HepG2 (cell line): ENCODE measurements around the gene ESYT1. TPM values are rescaled to one million over a fixed set of nuclear protein-coding genes. Genes with fewer than 3 reads are reported as not detected.

Source experiments
- ATF7 ChIP-seq, 2 experiments: fragments of 450-650 bp in 1 of 2; sonication (generic) in 1 of 2; formaldehyde crosslinking in 1 of 2; IDR thresholded peaks; 2 replicates each; pipeline versions ENCODE4 v1.4.0 to v1.6.1; 2016 to 2020; ENCODE audit warnings: antibody characterized with exemption in 1 of 2, mild to moderate bottlenecking in 1 of 2, missing genetic modification reagents in 1 of 2
- FOSL2 ChIP-seq: sonication (generic); formaldehyde crosslinking; IDR thresholded peaks from 2 replicates; pipeline ENCODE4 v1.4.0; 2020; ENCODE audit warnings: missing genetic modification reagents
- HOXA3 ChIP-seq: sonication (generic); formaldehyde crosslinking; IDR thresholded peaks from 2 replicates; pipeline ENCODE4 v1.5.0; 2020; ENCODE audit warnings: missing genetic modification reagents
- KLF16 ChIP-seq, 2 experiments: sonication (generic) in 1 of 2; formaldehyde crosslinking in 1 of 2; IDR thresholded peaks; 2 replicates each; pipeline versions ENCODE4 v1.6.1 to v1.8.0; 2016 to 2023; ENCODE audit warnings: missing genetic modification reagents in 2 of 2, missing compliant biosample characterization in 1 of 2
- NFATC3 ChIP-seq: sonication (generic); formaldehyde crosslinking; IDR thresholded peaks from 2 replicates; pipeline ENCODE4 v1.5.1; 2020; ENCODE audit warnings: mild to moderate bottlenecking, missing genetic modification reagents
- PRPF4 ChIP-seq: fragments of 200-400 bp; formaldehyde crosslinking; IDR thresholded peaks from 2 replicates; pipeline ENCODE4 v1.6.1; 2016; ENCODE audit warnings: low read length, low read depth; ENCODE audit not compliant: poor library complexity, severe bottlenecking
- RBAK ChIP-seq: sonication (generic); formaldehyde crosslinking; IDR thresholded peaks from 2 replicates; pipeline ENCODE4 v1.5.1; 2020; ENCODE audit warnings: mild to moderate bottlenecking, missing genetic modification reagents
- SETDB1 ChIP-seq: sonication (generic); formaldehyde crosslinking; IDR thresholded peaks from 2 replicates; pipeline ENCODE4 v1.5.1; 2020; ENCODE audit warnings: missing genetic modification reagents, mild to moderate bottlenecking, borderline replicate concordance
- SMARCC2 ChIP-seq: fragments of 450-650 bp; IDR thresholded peaks from 2 replicates; pipeline ENCODE4 v1.6.1; 2017; ENCODE audit warnings: antibody characterized with exemption, mild to moderate bottlenecking
- TEAD2 ChIP-seq: sonication (generic); formaldehyde crosslinking; IDR thresholded peaks from 2 replicates; pipeline ENCODE4 v1.9.0; 2021; ENCODE audit warnings: missing genetic modification reagents
- ZBTB20 ChIP-seq: sonication (generic); formaldehyde crosslinking; IDR thresholded peaks from 2 replicates; pipeline ENCODE4 v1.8.1; 2023; ENCODE audit warnings: missing genetic modification reagents, low read depth, mild to moderate bottlenecking, borderline replicate concordance
- ZNF260 ChIP-seq: sonication (generic); formaldehyde crosslinking; IDR thresholded peaks from 2 replicates; pipeline ENCODE4 v1.4.0; 2020; ENCODE audit warnings: missing genetic modification reagents, low read depth, mild to moderate bottlenecking, borderline replicate concordance
- ZNF567 ChIP-seq: sonication (generic); formaldehyde crosslinking; IDR thresholded peaks from 2 replicates; pipeline ENCODE4 v1.8.1; 2023; ENCODE audit warnings: mild to moderate bottlenecking, missing genetic modification reagents, borderline replicate concordance
- ZNF570 ChIP-seq: sonication (generic); formaldehyde crosslinking; IDR thresholded peaks from 2 replicates; pipeline ENCODE4 v1.4.0; 2020; ENCODE audit warnings: mild to moderate bottlenecking, missing genetic modification reagents, borderline replicate concordance
- polyA plus RNA-seq, 8 experiments: library from polyadenylated mRNA; depleted of rRNA in 3 of 8; stranded (reverse) in 7 of 8; unstranded in 1 of 8; fragments of >200 nt; fragmentation: Illumina TruSeq in 4 of 8; extraction: Trizol in 4 of 8; gene quantifications; 2 replicates each; pipeline versions ENCODE4 v1.2.1 to v1.2.3, GENCODE V29; 2011 to 2016; ENCODE audit warnings: low read depth in 4 of 8, missing spikeins in 1 of 8, mixed read lengths in 1 of 8; ENCODE audit not compliant: insufficient read depth in 1 of 8
- total RNA-seq, 5 experiments: library from RNA; depleted of rRNA; stranded (reverse); fragments of >200 nt; fragmentation: Illumina TruSeq; extraction: Trizol; gene quantifications; 2 replicates each; pipeline ENCODE4 v1.2.3, GENCODE V29; 2016; ENCODE audit warnings: low read depth in 1 of 5
- TF ChIP-seq, protein P1 (sequence below): sonication (generic); formaldehyde crosslinking; IDR thresholded peaks from 2 replicates; pipeline ENCODE4 v1.4.0; 2020; ENCODE audit warnings: missing genetic modification reagents
- TF ChIP-seq, protein P2 (sequence below): IDR thresholded peaks from 2 replicates; pipeline ENCODE4 v1.6.1; 2016; ENCODE audit warnings: low read depth, borderline replicate concordance
- TF ChIP-seq, protein P3 (sequence below): sonication (generic); formaldehyde crosslinking; IDR thresholded peaks from 2 replicates; pipeline ENCODE4 v1.5.0; 2020; ENCODE audit warnings: missing genetic modification reagents
- TF ChIP-seq, protein P4 (sequence below): sonication (generic); formaldehyde crosslinking; IDR thresholded peaks from 2 replicates; pipeline ENCODE4 v1.4.0; 2020; ENCODE audit warnings: missing genetic modification reagents, borderline replicate concordance
- TF ChIP-seq, protein P5 (sequence below): sonication (generic); formaldehyde crosslinking; conservative IDR thresholded peaks from 2 replicates; pipeline ENCODE4 v1.4.0; 2020; ENCODE audit warnings: missing genetic modification reagents

The ESYT1 gene
- total and polyA plus RNA-seq, 2 of the 13 experiments (the other 11 are each of a cell fraction or from before 2014, with no cell fraction given): 66.9 to 71.0 TPM

DNA sequence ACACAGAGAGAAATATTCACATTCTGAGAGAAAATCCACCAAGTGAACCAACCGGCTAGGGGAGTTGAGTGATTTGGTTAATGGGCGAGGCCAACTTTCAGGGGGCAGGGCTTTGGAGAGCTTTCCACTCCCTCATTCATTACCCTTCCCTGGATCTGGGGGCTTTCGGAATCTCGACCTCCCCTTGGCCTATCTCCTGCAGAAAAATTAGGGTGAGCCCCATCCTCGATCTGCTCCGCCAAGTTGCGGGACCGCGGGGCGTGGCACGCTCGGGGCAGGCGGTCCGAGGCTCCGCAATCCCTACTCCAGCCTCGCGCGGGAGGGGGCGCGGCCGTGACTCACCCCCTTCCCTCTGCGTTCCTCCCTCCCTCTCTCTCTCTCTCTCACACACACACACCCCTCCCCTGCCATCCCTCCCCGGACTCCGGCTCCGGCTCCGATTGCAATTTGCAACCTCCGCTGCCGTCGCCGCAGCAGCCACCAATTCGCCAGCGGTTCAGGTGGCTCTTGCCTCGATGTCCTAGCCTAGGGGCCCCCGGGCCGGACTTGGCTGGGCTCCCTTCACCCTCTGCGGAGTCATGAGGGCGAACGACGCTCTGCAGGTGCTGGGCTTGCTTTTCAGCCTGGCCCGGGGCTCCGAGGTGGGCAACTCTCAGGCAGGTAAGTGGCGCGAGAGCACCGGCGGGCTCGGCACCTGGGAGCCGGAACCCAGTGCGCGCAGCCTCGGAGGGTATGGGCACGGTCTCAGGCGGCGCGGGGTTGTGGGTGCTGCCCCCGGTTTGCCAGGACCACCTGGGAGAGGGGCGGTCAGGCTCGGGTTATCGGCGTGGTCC is 48.1 kb upstream of the ESYT1 start, which contains the start of gene ERBB3 (continued):
- TF ChIP-seq, protein P1, sequence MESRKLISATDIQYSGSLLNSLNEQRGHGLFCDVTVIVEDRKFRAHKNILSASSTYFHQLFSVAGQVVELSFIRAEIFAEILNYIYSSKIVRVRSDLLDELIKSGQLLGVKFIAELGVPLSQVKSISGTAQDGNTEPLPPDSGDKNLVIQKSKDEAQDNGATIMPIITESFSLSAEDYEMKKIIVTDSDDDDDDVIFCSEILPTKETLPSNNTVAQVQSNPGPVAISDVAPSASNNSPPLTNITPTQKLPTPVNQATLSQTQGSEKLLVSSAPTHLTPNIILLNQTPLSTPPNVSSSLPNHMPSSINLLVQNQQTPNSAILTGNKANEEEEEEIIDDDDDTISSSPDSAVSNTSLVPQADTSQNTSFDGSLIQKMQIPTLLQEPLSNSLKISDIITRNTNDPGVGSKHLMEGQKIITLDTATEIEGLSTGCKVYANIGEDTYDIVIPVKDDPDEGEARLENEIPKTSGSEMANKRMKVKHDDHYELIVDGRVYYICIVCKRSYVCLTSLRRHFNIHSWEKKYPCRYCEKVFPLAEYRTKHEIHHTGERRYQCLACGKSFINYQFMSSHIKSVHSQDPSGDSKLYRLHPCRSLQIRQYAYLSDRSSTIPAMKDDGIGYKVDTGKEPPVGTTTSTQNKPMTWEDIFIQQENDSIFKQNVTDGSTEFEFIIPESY (CRISPR knock-in tag): no peak; the same call in 1 of the 2 replicates
- TF ChIP-seq ATF7 (IDR thresholded peaks at IDR 0.05) (no peak), ATF7 (CRISPR knock-in tag; IDR thresholded peaks at IDR 0.05) (no peak), FOSL2 (peak; percentile 97), ZNF567 (CRISPR knock-in tag) (no peak), RBAK (CRISPR knock-in tag) (no peak), HOXA3 (CRISPR knock-in tag) (peak; percentile 77), SETDB1 (CRISPR knock-in tag) (no peak), ZBTB20 (no peak), KLF16 (CRISPR knock-in tag; IDR thresholded peaks at IDR 0.05) (peak in 1 of 2 experiments; percentile 68; a peak in 1 of 4 replicates), ZNF260 (CRISPR knock-in tag) (no peak), SMARCC2 (no peak), NFATC3 (CRISPR knock-in tag) (no peak), ZNF570 (CRISPR knock-in tag) (no peak), TEAD2 (CRISPR knock-in tag) (0 out of 2 replicates have a peak, but pooled peaks have one; percentile 56), PRPF4 (no peak)
- TF ChIP-seq, protein P2, sequence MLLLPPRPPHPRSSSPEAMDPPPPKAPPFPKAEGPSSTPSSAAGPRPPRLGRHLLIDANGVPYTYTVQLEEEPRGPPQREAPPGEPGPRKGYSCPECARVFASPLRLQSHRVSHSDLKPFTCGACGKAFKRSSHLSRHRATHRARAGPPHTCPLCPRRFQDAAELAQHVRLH: no peak; the same call in 1 of the 2 replicates
- TF ChIP-seq, protein P3, sequence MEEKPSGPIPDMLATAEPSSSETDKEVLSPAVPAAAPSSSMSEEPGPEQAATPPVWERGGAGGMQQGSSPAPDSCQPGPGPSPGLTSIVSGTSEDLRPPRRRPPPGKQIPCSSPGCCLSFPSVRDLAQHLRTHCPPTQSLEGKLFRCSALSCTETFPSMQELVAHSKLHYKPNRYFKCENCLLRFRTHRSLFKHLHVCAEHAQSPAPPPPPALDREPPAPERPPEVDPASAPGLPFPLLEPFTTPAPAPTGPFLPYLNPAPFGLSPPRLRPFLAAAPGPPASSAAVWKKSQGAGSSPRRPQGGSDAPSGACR: no peak; the same call in 1 of the 2 replicates
- TF ChIP-seq, protein P4, sequence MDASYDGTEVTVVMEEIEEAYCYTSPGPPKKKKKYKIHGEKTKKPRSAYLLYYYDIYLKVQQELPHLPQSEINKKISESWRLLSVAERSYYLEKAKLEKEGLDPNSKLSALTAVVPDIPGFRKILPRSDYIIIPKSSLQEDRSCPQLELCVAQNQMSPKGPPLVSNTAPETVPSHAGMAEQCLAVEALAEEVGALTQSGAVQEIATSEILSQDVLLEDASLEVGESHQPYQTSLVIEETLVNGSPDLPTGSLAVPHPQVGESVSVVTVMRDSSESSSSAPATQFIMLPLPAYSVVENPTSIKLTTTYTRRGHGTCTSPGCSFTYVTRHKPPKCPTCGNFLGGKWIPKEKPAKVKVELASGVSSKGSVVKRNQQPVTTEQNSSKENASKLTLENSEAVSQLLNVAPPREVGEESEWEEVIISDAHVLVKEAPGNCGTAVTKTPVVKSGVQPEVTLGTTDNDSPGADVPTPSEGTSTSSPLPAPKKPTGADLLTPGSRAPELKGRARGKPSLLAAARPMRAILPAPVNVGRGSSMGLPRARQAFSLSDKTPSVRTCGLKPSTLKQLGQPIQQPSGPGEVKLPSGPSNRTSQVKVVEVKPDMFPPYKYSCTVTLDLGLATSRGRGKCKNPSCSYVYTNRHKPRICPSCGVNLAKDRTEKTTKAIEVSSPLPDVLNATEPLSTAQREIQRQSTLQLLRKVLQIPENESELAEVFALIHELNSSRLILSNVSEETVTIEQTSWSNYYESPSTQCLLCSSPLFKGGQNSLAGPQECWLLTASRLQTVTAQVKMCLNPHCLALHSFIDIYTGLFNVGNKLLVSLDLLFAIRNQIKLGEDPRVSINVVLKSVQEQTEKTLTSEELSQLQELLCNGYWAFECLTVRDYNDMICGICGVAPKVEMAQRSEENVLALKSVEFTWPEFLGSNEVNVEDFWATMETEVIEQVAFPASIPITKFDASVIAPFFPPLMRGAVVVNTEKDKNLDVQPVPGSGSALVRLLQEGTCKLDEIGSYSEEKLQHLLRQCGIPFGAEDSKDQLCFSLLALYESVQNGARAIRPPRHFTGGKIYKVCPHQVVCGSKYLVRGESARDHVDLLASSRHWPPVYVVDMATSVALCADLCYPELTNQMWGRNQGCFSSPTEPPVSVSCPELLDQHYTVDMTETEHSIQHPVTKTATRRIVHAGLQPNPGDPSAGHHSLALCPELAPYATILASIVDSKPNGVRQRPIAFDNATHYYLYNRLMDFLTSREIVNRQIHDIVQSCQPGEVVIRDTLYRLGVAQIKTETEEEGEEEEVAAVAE (CRISPR knock-in tag): peak; percentile 46
- TF ChIP-seq, protein P5, sequence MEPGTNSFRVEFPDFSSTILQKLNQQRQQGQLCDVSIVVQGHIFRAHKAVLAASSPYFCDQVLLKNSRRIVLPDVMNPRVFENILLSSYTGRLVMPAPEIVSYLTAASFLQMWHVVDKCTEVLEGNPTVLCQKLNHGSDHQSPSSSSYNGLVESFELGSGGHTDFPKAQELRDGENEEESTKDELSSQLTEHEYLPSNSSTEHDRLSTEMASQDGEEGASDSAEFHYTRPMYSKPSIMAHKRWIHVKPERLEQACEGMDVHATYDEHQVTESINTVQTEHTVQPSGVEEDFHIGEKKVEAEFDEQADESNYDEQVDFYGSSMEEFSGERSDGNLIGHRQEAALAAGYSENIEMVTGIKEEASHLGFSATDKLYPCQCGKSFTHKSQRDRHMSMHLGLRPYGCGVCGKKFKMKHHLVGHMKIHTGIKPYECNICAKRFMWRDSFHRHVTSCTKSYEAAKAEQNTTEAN (CRISPR knock-in tag): peak; percentile 66; the same call in 1 of the 2 replicates
